ENCODE measurements around the gene SPTBN4.
"Not testable (repeated sequence)": the region's sequence is repeated elsewhere in the genome, so short reads cannot be mapped to it uniquely, and the experiment has no call there.

SPTBN4 gene

DNA sequence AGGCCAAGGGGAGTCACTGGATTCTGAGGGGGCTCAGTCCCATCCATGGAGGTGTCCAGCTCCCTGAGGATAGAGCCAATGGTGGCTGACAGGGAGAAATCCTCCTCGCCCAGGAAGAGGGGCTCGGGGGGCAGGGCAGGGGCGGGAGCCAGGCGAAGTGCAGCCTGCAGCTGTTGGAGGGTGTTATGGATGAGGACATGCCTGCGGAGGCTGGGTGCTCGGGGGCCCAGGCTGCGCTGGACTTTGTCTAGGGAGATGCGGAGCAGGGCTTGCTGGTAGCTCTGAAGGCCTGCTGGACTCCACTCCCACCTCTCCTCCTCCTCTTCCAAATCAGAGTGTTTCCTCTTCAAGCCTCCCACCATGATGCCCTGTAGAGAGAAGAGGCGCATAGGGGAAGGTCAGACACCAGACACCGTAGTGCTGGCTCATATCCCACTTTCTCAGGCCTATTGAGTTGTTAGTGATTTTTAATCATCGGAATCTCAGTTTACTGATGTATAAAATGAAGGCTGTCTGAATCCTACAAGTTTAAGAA is 25.0 kb upstream of the SPTBN4 start:
- no peak for DNase-seq (ENCODE audit: low read depth in 1 of 2, low spot score in 1 of 2)

- no peak for DNase-seq (ENCODE audit: low read depth in 1 of 2, low spot score in 1 of 2)
These were observed 24.3 kb upstream of the SPTBN4 start for GRCh38 chr19:40442328-40443130.

DNA sequence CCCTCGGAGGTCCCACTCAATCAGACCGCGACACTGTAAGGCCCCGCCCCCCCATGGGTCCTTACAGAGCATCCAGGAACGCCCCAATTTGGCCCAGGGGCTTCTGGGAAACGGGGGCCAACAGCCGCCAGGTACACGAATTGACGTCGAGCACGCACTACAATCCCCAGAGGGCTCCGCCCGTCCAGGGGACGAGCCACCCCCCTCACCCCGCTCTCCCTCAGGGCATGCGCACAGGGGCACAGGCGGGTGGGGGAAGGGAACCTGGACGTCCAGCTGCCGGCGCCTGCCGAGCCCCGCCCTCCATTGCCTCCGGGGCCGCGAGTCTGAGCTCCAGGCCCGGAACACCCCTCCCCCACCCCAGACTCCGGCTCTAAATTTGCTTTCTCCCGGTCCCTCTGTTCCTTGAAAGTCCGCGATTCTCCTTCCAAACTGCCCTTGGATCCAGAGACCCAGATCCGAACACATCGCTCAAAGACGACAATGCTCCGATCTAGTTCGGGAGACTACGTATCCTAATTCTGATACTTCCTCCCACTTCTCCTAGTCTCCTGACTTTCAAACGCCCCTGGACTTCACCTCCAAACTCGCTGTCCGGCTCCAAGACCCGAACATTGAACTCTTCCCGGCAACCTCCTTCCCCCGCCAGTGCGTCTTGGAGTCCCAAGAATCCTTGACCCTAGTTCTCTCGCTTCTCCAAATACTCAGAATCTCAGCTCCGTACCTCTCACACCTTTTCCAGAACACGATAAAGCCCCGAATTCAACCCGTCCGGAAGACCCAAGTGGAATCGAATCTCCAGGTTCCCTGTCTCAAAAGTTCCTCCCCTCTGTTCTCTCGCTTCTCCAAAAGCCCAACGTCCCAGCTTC is 23.4 kb upstream of the SPTBN4 start:
- DNase-seq (ENCODE audit: low read depth in 1 of 2, low spot score in 1 of 2), result peak; percentile 94 to 99

GRCh38 chr19:40444000-40444824 is 22.6 kb upstream of the SPTBN4 start, which contains the start of gene SERTAD3:
Gene SERTAD3 (minus strand): TSS chr19:40444335. CDS start chr19:40442080, 2,255 bp downstream.
- DNase-seq (ENCODE audit: low read depth in 1 of 2, low spot score in 1 of 2), result peak; percentile 93 to 95

GRCh38 chr19:40444825-40445312 is 21.9 kb upstream of the SPTBN4 start:
- no peak for DNase-seq (ENCODE audit: low read depth in 1 of 2, low spot score in 1 of 2)

DNA sequence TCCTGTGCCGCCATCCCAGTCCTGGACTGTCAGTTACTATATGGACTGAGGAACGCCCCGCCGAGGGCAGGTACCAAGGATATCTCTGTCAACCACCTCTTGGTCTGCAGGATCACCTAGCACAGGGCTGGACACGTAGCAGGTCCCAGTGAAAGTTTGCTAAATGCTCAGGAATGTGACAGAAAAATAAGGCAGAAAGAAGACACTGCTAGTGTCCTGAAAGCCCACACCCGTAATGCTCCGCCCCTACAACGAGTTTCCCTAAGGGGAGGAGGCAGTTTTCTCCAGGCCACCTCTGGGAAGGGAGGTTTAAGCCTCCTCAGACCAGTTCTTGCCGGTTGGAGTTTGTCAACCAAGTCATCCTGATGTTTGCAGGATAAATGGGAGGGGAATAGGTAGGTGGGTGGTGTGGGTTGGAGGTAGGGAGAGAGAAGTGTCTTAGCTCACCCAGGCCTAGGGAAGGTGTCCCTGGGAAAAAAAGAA is 21.0 kb upstream of the SPTBN4 start:
- no peak for DNase-seq (ENCODE audit: low read depth in 1 of 2, low spot score in 1 of 2)

DNA sequence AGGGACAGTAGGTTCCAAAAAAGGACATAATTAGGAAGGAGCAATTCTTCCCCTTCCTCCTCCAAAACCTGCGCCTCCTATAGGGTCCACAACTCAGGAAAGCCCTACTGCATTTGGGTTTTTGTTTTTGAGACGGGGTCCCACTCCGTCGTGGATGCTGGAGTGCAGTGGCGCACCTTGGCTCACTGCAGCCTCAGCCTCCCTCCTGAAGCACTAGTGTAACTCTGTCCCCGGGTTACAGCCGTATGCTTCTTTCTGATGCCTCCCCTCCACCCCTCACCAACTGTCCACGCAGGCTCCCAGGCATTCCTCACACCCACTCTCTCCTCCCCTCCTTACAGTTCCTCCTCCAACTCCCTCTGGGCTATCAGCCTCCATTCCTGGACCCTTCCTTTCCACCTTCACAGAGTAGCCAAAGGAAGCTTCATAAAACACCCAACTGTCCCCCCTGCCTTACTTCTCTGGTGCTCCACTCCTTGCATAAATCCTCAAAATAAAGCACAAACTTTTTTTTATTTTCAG is 20.5 kb upstream of the SPTBN4 start:
- no peak for DNase-seq (ENCODE audit: low read depth in 1 of 2, low spot score in 1 of 2)

DNA sequence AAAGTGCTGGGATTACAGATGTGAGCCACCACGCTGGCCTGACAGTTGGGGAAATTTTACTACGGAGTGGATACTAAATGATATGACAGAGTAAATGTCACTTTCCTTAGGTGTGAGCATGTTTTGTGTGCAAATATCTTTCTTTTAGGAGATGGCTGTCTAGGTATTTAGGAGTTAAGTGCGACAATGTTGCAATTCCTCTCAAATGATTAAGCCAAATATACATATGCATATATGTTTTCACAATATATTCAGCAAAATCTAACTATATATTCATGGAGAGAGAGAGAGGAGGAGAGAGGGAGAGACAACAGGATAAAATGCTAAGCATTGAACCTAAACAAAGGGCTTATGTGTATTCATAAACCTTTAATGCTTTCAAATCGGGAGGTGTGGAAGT is 17.3 kb upstream of the SPTBN4 start:
- no peak for DNase-seq (ENCODE audit: low read depth in 1 of 2, low spot score in 1 of 2)

GRCh38 chr19:40450664-40451063 is 16.1 kb upstream of the SPTBN4 start:
- no peak for DNase-seq (ENCODE audit: low read depth in 1 of 2, low spot score in 1 of 2)

DNA sequence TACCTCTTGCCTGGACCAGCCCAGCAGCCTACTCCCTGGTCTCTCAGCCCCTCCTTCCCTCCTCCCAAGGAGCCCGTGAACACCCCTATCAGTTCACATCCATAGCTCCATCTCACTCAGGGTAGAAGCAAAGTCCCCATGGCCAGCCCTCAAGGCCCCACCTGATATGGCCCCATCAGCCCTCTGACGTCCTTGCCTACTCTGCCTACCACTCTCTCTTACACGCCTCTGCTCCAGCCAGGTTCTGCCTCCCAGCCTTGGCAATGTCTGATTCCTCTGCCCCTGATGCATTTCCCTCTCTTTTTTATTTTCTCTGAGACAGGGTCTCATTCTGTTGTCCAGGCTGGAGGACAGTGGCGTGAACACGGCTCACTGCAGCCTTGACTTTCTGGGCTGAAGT is 14.8 kb upstream of the SPTBN4 start:
- DNase-seq (ENCODE audit: low read depth in 1 of 2, low spot score in 1 of 2), result no peak

DNA sequence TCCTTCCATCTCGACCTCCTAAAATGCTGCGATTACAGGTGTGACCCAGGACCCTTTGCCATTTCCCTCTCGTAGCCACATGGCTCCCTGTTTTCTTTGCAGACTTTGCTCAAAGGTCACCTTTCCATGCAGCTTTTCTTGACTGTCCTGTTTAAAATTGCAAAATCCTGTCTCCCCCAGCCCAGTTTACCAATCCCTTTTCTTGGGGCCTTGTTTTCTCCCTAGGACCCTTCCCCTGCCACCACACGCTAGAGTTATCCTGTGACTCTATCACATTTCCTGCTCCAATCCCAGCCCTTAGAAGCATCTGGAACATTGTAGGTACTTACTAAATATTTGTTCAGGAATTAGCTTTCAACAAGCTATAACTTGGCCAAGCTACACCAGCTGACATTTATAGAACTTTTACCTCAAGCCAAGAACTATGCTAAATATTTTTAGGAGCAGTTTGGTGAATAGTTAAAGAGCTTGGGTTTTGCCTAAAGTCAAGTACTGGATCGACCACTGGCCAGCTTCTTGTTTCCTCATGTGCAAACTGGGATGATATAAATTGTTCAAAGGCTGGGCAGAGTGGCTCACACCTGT is 13.6 kb upstream of the SPTBN4 start:
- DNase-seq (ENCODE audit: low read depth in 1 of 2, low spot score in 1 of 2), result no peak

DNA sequence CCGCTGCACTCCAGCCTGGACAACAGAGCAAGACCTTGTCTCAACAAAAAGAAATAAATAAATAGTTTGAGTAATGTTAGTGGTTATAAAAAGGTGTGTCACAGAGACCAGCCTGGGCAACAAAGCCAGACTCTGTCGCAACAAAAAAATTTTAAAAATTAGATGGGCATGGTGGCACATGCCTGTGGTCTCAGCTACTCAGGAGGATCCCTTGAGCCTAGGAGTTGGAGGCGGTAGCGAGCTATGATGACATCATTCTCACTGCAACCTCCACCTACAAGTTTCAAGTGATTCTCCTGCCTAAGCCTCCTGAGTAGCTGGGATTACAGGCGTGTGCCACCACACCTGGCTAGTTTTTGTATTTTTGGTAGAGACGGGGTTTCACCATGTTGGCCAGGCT is 12.9 kb upstream of the SPTBN4 start:
- not testable (repeated sequence) for DNase-seq (ENCODE audit: low read depth in 1 of 2, low spot score in 1 of 2)

GRCh38 chr19:40457048-40457447 is 9.8 kb upstream of the SPTBN4 start:
- no peak for DNase-seq (ENCODE audit: low read depth in 1 of 2, low spot score in 1 of 2)

GRCh38 chr19:40457953-40458596 is 8.7 kb upstream of the SPTBN4 start:
- DNase-seq (ENCODE audit: low read depth in 1 of 2, low spot score in 1 of 2), result no peak

DNA sequence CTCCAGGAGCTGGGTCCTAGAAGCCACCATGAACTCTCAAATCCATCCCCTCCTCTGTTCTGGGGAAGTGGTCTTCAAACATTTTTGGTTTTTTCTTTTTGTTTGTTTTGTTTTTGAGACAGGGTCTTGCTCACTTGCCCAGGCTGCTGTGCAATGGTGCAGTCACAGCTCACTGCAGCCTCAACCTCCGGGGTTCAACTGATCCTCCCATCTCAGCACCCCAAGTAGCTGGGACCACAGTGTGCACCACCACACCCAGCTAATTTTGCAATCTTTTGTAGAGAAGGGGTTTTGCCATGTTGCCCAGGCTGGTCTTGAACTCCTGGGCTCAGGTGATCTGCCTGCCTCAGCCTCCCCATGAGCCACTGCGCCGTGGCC is 8.2 kb upstream of the SPTBN4 start:
- no peak for DNase-seq (ENCODE audit: low read depth in 1 of 2, low spot score in 1 of 2)

DNA sequence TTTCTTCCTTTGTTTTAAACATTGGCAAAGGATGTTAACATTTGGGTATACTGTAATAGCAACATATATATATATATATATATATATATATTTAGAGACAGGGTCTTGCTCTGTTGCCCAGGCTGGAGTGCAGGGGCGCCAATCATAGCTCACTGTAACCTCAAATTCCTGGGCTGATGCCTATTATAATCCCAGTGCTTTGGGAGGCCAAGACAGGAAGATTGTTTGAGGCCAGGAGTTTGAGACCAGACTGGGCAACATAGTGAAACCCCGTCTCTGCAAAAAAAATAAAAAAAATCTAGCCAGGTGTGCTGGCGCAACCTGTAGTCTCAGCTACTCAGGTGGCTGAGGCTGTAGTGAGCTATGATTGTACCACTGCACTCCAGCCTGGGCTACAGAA is 6.6 kb upstream of the SPTBN4 start:
- DNase-seq (ENCODE audit: low read depth in 1 of 2, low spot score in 1 of 2), result no peak

DNA sequence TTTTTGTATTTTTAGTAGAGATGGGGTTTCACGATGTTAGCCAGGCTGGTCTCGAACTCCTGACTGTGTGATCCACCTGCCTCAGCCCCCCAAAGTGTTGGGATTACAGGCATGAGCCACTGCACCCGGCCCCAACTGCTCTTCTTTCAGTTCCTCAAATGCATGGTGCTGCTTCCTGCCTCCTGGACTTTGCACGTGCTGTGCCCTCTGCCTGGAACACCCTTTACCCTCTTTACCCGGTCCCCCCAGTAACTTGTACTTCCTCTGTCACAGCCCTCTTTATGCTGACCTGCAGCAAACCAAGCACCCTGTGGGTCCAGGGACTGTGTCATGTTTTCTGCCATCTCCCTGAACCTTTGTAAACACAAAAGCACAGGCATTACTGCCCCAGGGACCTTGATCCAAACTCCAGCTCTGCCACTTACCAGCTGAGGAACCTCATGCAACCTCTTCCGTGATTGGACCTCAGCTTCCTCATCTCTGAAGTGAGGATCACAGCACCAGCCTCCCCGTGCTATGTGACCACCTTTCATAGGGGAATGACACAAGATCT is 5.1 kb upstream of the SPTBN4 start:
- DNase-seq (ENCODE audit: low read depth in 1 of 2, low spot score in 1 of 2), result no peak

DNA sequence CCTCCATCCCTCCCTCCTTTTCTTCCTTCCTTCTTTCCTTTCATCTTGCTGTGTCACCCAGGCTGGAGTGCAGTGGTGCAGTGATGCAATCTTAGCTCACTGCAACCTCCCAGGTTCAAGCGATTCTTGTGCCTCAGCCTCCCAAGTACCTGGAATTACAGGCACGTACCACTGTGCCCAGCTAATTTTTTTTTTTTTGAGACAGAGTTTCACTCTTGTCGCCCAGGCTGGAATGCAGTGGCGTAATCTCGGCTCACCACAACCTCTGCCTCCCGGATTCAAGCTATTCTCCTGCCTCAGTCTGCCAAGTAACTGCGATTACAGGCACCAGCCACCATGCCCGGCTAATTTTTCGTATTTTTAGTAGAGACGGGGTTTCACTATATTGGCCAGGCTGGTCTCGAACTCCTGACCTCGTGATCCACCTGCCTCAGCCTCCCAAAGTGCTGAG is 3.2 kb upstream of the SPTBN4 start:
- DNase-seq (ENCODE audit: low read depth in 1 of 2, low spot score in 1 of 2), result not testable (repeated sequence)

Data from stimulated activated CD4-positive, alpha-beta T cell treated with anti-CD3 and anti-CD28 coated beads, Interleukin-15, amount 100 ng/mL, for 1 hour (primary cell).